ENCODE results near the gene SHROOM4. TPM values are rescaled to one million over a fixed set of nuclear protein-coding genes. Genes with fewer than 3 reads are reported as not detected.
A peak's percentile ranks its signal among the peaks of the same experiment; 100 is the strongest.

SHROOM4 gene
- total RNA-seq, 2 experiments from 2014 or later, result not detected

DNA sequence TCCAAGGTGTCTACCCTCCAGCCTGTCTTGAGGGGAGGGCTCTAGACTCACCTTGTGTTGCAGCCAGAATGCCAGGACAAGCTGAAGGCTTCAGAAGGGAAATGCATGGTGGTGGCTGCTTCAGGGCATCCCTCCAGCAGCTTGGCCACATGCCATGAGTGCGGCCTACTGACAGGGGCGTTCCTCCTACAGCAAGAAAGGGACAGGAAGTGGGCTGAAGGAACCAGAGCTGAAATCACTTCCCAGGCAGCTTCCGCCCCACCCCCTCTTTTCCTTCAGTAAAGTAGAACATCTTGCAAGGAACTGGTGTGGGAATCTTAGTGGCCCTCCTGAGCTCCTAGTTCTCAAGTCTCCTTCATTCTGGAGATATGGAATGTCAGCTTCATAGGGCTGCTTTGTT, 175.9 kb downstream of the SHROOM4 start:
- CTCF ChIA-PET, result no interaction called here
- Histone ChIP-seq H3K36me3 (ENCODE audit: insufficient read depth, low read length) (no peaks in the 10 kb centered on the region), H3K27me3 (ENCODE audit: control insufficient read depth in 1 of 2, insufficient read depth in 2 of 2, low read length in 2 of 2) (no peaks in the 10 kb centered on the region), H3K4me1 (ENCODE audit: insufficient read depth, low read length) (no peaks in the 10 kb centered on the region), H3K27ac (ENCODE audit: low read depth in 1 of 2, low read length in 2 of 2) (no peak overlapping the region), H3K9me3 (ENCODE audit: control insufficient read depth in 1 of 2, insufficient read depth in 1 of 2, low read length in 2 of 2) (no peaks in the 10 kb centered on the region), H3K4me3 (ENCODE audit: low read length) (no peak overlapping the region)
- POLR2A ChIA-PET, result no interaction called here
- TF ChIP-seq, protein P1, sequence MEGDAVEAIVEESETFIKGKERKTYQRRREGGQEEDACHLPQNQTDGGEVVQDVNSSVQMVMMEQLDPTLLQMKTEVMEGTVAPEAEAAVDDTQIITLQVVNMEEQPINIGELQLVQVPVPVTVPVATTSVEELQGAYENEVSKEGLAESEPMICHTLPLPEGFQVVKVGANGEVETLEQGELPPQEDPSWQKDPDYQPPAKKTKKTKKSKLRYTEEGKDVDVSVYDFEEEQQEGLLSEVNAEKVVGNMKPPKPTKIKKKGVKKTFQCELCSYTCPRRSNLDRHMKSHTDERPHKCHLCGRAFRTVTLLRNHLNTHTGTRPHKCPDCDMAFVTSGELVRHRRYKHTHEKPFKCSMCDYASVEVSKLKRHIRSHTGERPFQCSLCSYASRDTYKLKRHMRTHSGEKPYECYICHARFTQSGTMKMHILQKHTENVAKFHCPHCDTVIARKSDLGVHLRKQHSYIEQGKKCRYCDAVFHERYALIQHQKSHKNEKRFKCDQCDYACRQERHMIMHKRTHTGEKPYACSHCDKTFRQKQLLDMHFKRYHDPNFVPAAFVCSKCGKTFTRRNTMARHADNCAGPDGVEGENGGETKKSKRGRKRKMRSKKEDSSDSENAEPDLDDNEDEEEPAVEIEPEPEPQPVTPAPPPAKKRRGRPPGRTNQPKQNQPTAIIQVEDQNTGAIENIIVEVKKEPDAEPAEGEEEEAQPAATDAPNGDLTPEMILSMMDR (IDR thresholded peaks at IDR 0.05), result no peak
- H3K36me3 Mint-ChIP-seq (ENCODE audit: low read depth), result no peaks in the 10 kb centered on the region
- no peak overlapping the region for H3K27ac Mint-ChIP-seq
- H3K9me3 Mint-ChIP-seq, result no peaks in the 10 kb centered on the region
- no peak overlapping the region for H3K4me3 Mint-ChIP-seq
- intact Hi-C loops (cut with DNase I, micrococcal nuclease), result no loop called here
- ATAC-seq (ENCODE audit: poor library complexity) (no peak), DNase-seq (peak in 2 of 14 experiments; percentile 4 to 27)
- H3K4me1 Mint-ChIP-seq (ENCODE audit: low read depth), result peaks cover 5% of the 10 kb centered on the region
- no peaks in the 10 kb centered on the region for H3K27me3 Mint-ChIP-seq

DNA sequence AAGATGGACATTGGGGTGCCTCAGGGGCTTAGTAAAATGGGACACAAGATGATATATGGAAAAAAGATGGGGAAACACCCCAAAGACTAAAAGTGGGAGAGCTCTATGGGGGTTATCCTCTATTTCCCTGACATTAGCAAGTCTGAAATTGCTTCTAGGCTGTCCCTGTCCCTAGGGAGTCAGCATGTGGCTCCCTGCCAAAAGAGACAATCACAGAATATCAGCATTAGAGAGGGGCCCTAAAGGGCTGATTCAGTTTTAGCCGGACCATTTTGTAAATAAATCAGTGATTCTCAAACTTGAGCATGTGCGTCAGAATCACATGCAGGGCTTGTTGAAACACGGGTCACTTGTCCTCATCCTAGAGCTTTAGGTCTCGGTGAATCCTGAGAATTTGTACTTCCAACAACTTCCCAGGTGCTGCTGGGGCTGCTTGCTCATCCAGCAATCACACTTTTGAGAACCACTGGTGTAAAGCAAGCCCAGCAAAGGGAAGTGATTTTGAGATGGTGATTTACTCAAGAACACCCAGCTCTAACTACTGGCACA, 178.1 kb downstream of the SHROOM4 start:
- H3K4me1 ChIP-seq (ENCODE audit: insufficient read depth, low read length), result no peaks in the 10 kb centered on the region
- POLR2A ChIA-PET, result no interaction called here
- H3K9me3 ChIP-seq (ENCODE audit: control insufficient read depth in 1 of 2, insufficient read depth in 1 of 2, low read length in 2 of 2), result no peaks in the 10 kb centered on the region
- no peaks in the 10 kb centered on the region for H3K36me3 ChIP-seq (ENCODE audit: insufficient read depth, low read length)
- CTCF ChIA-PET, result no interaction called here
- TF ChIP-seq, protein P1 (IDR thresholded peaks at IDR 0.05), result no peak
- no peak overlapping the region for H3K4me3 ChIP-seq (ENCODE audit: low read length)
- no peaks in the 10 kb centered on the region for H3K9me3 Mint-ChIP-seq
- H3K27me3 Mint-ChIP-seq, result no peaks in the 10 kb centered on the region
- no peaks in the 10 kb centered on the region for H3K27me3 ChIP-seq (ENCODE audit: control insufficient read depth in 1 of 2, insufficient read depth in 2 of 2, low read length in 2 of 2)
- no peak for ATAC-seq (ENCODE audit: poor library complexity)
- no peaks in the 10 kb centered on the region for H3K36me3 Mint-ChIP-seq (ENCODE audit: low read depth)
- H3K27ac ChIP-seq (ENCODE audit: low read depth in 1 of 2, low read length in 2 of 2), result no peak overlapping the region
- H3K4me1 Mint-ChIP-seq (ENCODE audit: low read depth), result peaks cover 5% of the 10 kb centered on the region
- no peak overlapping the region for H3K4me3 Mint-ChIP-seq
- no peak for DNase-seq
- H3K27ac Mint-ChIP-seq, result no peak overlapping the region
- intact Hi-C loops (cut with DNase I, micrococcal nuclease), result no loop called here

DNA sequence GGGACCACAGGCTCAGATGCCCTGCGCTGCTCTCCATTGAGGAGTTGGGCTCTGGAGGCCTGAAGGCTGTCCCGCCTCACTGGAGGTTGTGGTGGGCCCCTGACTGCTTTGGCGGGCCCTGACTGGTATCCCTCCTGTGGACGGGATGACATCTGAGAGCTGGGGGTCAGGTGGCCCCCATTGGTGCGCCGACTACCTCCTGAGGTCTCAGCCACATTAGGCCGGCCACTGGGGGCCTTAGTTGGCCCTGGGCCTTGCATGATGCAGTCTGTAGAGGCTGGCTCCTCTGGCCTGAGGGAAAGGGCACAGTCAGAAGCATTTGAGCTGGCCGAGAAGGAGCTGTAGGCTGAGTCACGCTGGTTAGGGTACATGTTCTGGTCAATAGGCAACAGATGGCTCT, 178.8 kb downstream of the SHROOM4 start:
- intact Hi-C loops (cut with DNase I, micrococcal nuclease), result no loop called here
- POLR2A ChIA-PET, result no interaction called here
- Histone ChIP-seq H3K9me3 (ENCODE audit: control insufficient read depth in 1 of 2, insufficient read depth in 1 of 2, low read length in 2 of 2) (no peaks in the 10 kb centered on the region), H3K4me3 (ENCODE audit: low read length) (no peak overlapping the region), H3K36me3 (ENCODE audit: insufficient read depth, low read length) (no peaks in the 10 kb centered on the region), H3K27me3 (ENCODE audit: control insufficient read depth in 1 of 2, insufficient read depth in 2 of 2, low read length in 2 of 2) (no peaks in the 10 kb centered on the region), H3K4me1 (ENCODE audit: insufficient read depth, low read length) (no peaks in the 10 kb centered on the region), H3K27ac (ENCODE audit: low read depth in 1 of 2, low read length in 2 of 2) (no peak overlapping the region)
- TF ChIP-seq, protein P1 (IDR thresholded peaks at IDR 0.05), result no peak
- DNase-seq (no peak), ATAC-seq (ENCODE audit: poor library complexity) (no peak)
- H3K9me3 Mint-ChIP-seq, result no peaks in the 10 kb centered on the region
- CTCF ChIA-PET, result no interaction called here
- H3K27me3 Mint-ChIP-seq, result no peaks in the 10 kb centered on the region
- no peaks in the 10 kb centered on the region for H3K36me3 Mint-ChIP-seq (ENCODE audit: low read depth)
- H3K4me1 Mint-ChIP-seq (ENCODE audit: low read depth), result peaks cover 5% of the 10 kb centered on the region
- no peak overlapping the region for H3K27ac Mint-ChIP-seq
- H3K4me3 Mint-ChIP-seq, result no peak overlapping the region

Data from CD4-positive, alpha-beta T cell (primary cell).